AG10803 (cell line): ENCODE measurements around the gene CNNM1.

Experiments used
- DNase-seq: peaks from one replicate; pipeline ENCODE4 v3.0.0; 2010; ENCODE audit warnings: low read depth
- H3K4me3 ChIP-seq: 2 replicates; pipeline ENCODE4 v1.5.1; 2011; ENCODE audit warnings: mild to moderate bottlenecking, low read length, control low read depth
- CTCF ChIP-seq: conservative IDR thresholded peaks from 2 replicates; pipeline ENCODE4 v1.5.1; 2011; ENCODE audit warnings: mild to moderate bottlenecking, low read length, control low read depth, inconsistent platforms

Gene CNNM1

GRCh38 chr10:99329304-99329553, at the start of gene CNNM1:
CNNM1 (plus strand) TSS chr10:99329356; CDS start chr10:99329388, 32 bp downstream.
- no peak for TF ChIP-seq CTCF
- H3K4me3 ChIP-seq = peak within 1 kb of the TSS; percentile 62
- peak; percentile 32 for DNase-seq

GRCh38 chr10:99279626-99280111, 49.5 kb upstream of the CNNM1 start:
- peak; percentile 86 for DNase-seq
- TF ChIP-seq CTCF = no peak
- no peak overlapping the region for H3K4me3 ChIP-seq

- no peak overlapping the region for H3K4me3 ChIP-seq
- TF ChIP-seq CTCF = no peak
- no peak for DNase-seq
Measured at GRCh38 chr10:99280472-99280871, 48.7 kb upstream of the CNNM1 start.

DNA sequence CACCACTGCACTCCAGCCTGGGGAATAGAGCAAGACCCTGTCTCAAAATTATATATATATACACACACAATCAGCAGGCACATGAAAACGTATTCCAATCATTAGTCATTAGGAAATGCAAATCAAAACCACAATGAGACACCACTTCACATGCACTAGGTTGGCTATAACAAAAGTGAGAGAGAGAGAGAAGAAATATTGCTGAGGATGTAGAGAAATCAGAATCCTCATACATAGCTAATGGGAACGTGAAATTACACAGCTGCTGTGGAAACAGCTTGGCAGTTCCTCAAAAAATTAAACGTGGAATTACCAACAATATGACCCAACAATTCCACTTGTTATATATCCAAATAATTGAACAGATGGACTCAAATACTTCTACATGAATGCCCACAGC, 43.3 kb upstream of the CNNM1 start:
- TF ChIP-seq CTCF = no peak
- peak; percentile 65 for DNase-seq

GRCh38 chr10:99290306-99290705, 38.9 kb upstream of the CNNM1 start:
- TF ChIP-seq CTCF = no peak
- no peak overlapping the region for H3K4me3 ChIP-seq
- no peak for DNase-seq

More for the DNA sequence above, 43.3 kb upstream of the CNNM1 start:
- H3K4me3 ChIP-seq = no peak overlapping the region

- peak; percentile 94 for DNase-seq
- TF ChIP-seq CTCF = no peak
- H3K4me3 ChIP-seq = no peak overlapping the region
Measured at GRCh38 chr10:99292159-99292558, 37.0 kb upstream of the CNNM1 start.

- H3K4me3 ChIP-seq = no peak overlapping the region
- TF ChIP-seq CTCF = no peak
- DNase-seq = no peak
Measured at GRCh38 chr10:99296605-99297004, 32.6 kb upstream of the CNNM1 start.
